ENCODE measurements around the gene SAMD8. TPM values are rescaled to one million over a fixed set of nuclear protein-coding genes. Genes with fewer than 3 reads are reported as not detected.

Gene SAMD8
- total and polyA plus RNA-seq, 2 donors (not counting 1 experiment from before 2014, with no cell fraction given) = 15.9 to 35.7 TPM

- Histone ChIP-seq H3K27ac (ENCODE audit: low read length in 2 of 2) (no peak overlapping the region), H3K4me1 (ENCODE audit: control insufficient read depth in 2 of 2, insufficient read depth in 2 of 2, low read length in 2 of 2) (no peaks in the 10 kb centered on the region), H3K9ac (ENCODE audit: low read length) (no peak overlapping the region), H3K4me2 (replicated peaks; ENCODE audit: low read depth, low read length, poor library complexity, severe bottlenecking) (no peak overlapping the region), H2AFZ (ENCODE audit: insufficient read depth, low read depth, low read length, poor library complexity, severe bottlenecking) (no peak overlapping the region), H3K4me3 (ENCODE audit: control extremely low read depth in 1 of 5, extremely low read depth in 1 of 5, insufficient read depth in 1 of 5, low read depth in 2 of 5, low read length in 4 of 5) (no peak overlapping the region), H3K27me3 (replicated peaks in 1 of 4; ENCODE audit: control extremely low read depth in 1 of 4, control insufficient read depth in 3 of 4, insufficient read depth in 4 of 4, low read length in 3 of 4) (no peaks in the 10 kb centered on the region), H4K20me1 (ENCODE audit: control insufficient read depth, insufficient read depth, low read length, poor library complexity, severe bottlenecking) (no peaks in the 10 kb centered on the region), H3K36me3 (replicated peaks in 1 of 2; ENCODE audit: control extremely low read depth in 1 of 2, control insufficient read depth in 1 of 2, extremely low read depth in 1 of 2, insufficient read depth in 2 of 2, low read length in 1 of 2) (no peaks in the 10 kb centered on the region), H3K79me2 (ENCODE audit: control insufficient read depth, insufficient read depth, low read length) (no peaks in the 10 kb centered on the region), H3K9me3 (ENCODE audit: control extremely low read depth in 1 of 3, control insufficient read depth in 2 of 3, insufficient read depth in 1 of 3, low read length in 2 of 3) (no peaks in the 10 kb centered on the region)
- intact Hi-C loops (cut with micrococcal nuclease) = no loop called here
- Mint-ChIP-seq H3K27me3 (no peaks in the 10 kb centered on the region), H3K4me3 (no peak overlapping the region), H3K4me1 (no peaks in the 10 kb centered on the region), H3K27ac (no peak overlapping the region), H3K9me3 (ENCODE audit: insufficient read depth) (no peaks in the 10 kb centered on the region)
- TF ChIP-seq EZH2 (IDR thresholded peaks at IDR 0.05; ENCODE audit: borderline replicate concordance, insufficient read depth, low read depth, low read length, poor library complexity, severe bottlenecking) (no peak), CTCF (IDR thresholded peaks at IDR 0.05) (no peak)
- 100% methylated on average over 1 of the region's 2 CpGs for WGBS (ENCODE audit: insufficient coverage)
- ATAC-seq (ENCODE audit: low read depth) (no peak), DNase-seq (no peak)
- ChIA-PET POLR2A (interaction anchor here (1.0 kb wide), 1 partner anchor 251 kb away, joined by 6 read pairs; no protein-coding TSS in a partner anchor), CTCF (interaction anchor here (4.5 kb wide), 1 partner anchor 10 kb away, joined by 17 read pairs; a partner anchor contains a TSS)
Observed at GRCh38 chr10:75088640-75089039, 22.8 kb upstream of the SAMD8 start.

GRCh38 chr10:75089634-75090033 lies 21.8 kb upstream of the SAMD8 start:
- WGBS (ENCODE audit: insufficient coverage) = 96% methylated on average over 4 of the region's 6 CpGs
- H3K36me3 ChIP-seq (replicated peaks in 1 of 2; ENCODE audit: control extremely low read depth in 1 of 2, control insufficient read depth in 1 of 2, extremely low read depth in 1 of 2, insufficient read depth in 2 of 2, low read length in 1 of 2) = no peaks in the 10 kb centered on the region
- no peaks in the 10 kb centered on the region for H3K9me3 ChIP-seq (ENCODE audit: control extremely low read depth in 1 of 3, control insufficient read depth in 2 of 3, insufficient read depth in 1 of 3, low read length in 2 of 3)
- H3K27me3 Mint-ChIP-seq = no peaks in the 10 kb centered on the region
- H3K4me2 ChIP-seq (replicated peaks; ENCODE audit: low read depth, low read length, poor library complexity, severe bottlenecking) = no peak overlapping the region
- no peaks in the 10 kb centered on the region for H4K20me1 ChIP-seq (ENCODE audit: control insufficient read depth, insufficient read depth, low read length, poor library complexity, severe bottlenecking)
- POLR2A ChIA-PET = interaction anchor here (1.0 kb wide), 1 partner anchor 252 kb away, joined by 6 read pairs; no protein-coding TSS in a partner anchor
- H3K9ac ChIP-seq (ENCODE audit: low read length) = no peak overlapping the region
- H3K27ac ChIP-seq (ENCODE audit: low read length in 2 of 2) = no peak overlapping the region
- CTCF ChIA-PET = interaction anchor here (4.5 kb wide), 1 partner anchor 9 kb away, joined by 17 read pairs; a partner anchor contains a TSS
- TF ChIP-seq CTCF (IDR thresholded peaks at IDR 0.05) = no peak
- TF ChIP-seq EZH2 (IDR thresholded peaks at IDR 0.05; ENCODE audit: borderline replicate concordance, insufficient read depth, low read depth, low read length, poor library complexity, severe bottlenecking) = no peak
- no peak overlapping the region for H3K4me3 ChIP-seq (ENCODE audit: control extremely low read depth in 1 of 5, extremely low read depth in 1 of 5, insufficient read depth in 1 of 5, low read depth in 2 of 5, low read length in 4 of 5)
- H3K27ac Mint-ChIP-seq = no peak overlapping the region
- H3K4me1 ChIP-seq (ENCODE audit: control insufficient read depth in 2 of 2, insufficient read depth in 2 of 2, low read length in 2 of 2) = no peaks in the 10 kb centered on the region
- no peak for DNase-seq
- no peak overlapping the region for H2AFZ ChIP-seq (ENCODE audit: insufficient read depth, low read depth, low read length, poor library complexity, severe bottlenecking)
- H3K4me1 Mint-ChIP-seq = no peaks in the 10 kb centered on the region
- H3K4me3 Mint-ChIP-seq = no peak overlapping the region
- ATAC-seq (ENCODE audit: low read depth) = no peak
- intact Hi-C loops (cut with micrococcal nuclease) = loop anchor here (10.0 kb wide), 1 partner anchor 355 kb away; no protein-coding TSS in a partner anchor
- no peaks in the 10 kb centered on the region for H3K79me2 ChIP-seq (ENCODE audit: control insufficient read depth, insufficient read depth, low read length)
- no peaks in the 10 kb centered on the region for H3K27me3 ChIP-seq (replicated peaks in 1 of 4; ENCODE audit: control extremely low read depth in 1 of 4, control insufficient read depth in 3 of 4, insufficient read depth in 4 of 4, low read length in 3 of 4)
- H3K9me3 Mint-ChIP-seq (ENCODE audit: insufficient read depth) = no peaks in the 10 kb centered on the region

All from B cell (primary cell).